K562 (cell line): ENCODE measurements around the gene DTNBP1. TPM values are rescaled to one million over a fixed set of nuclear protein-coding genes. Genes with fewer than 3 reads are reported as not detected.

Experiments
- ATAC-seq: fragments of 200-7000 bp; cut with Tn5 transposase; 3 replicates; pipeline ENCODE4 v1.9.1; 2020; ENCODE audit warnings: moderate library complexity
- BruUV-seq: library from RNA; stranded (reverse); fragments of 400-500 nt; replicated peaks from 2 replicates; lab custom pipeline; 2021; lab: Mats Ljungman, UMichigan
- CTCF ChIA-PET: fragments of 300-600 bp; formaldehyde crosslinking; extraction: SDS; loops from one replicate; lab custom pipeline; 2021; ENCODE audit warnings: low intra/inter-chr PET ratio; lab: Yijun Ruan, JAX
- POLR2A ChIA-PET: fragments of 300-600, 350-650 bp; sonication (Branson Sonifier 250); formaldehyde crosslinking; extraction: SDS; loops from one replicate; lab custom pipeline; 2021; ENCODE audit warnings: antibody characterized with exemption, inconsistent platforms; lab: Yijun Ruan, JAX
- DNase-seq, 4 experiments: peaks; one replicate each; pipeline versions ENCODE4 v3.0.0 to v3.0.0-alpha.2; 2011 to 2018; ENCODE audit warnings: low spot score in 3 of 4, mixed read lengths in 3 of 4; ENCODE audit errors: extremely low read depth in 1 of 4
- FAIRE-seq: peaks from 2 replicates; lab custom pipeline; 2011; peaks lifted over from hg19 to GRCh38; lab: Jason Lieb, UNC
- H2AFZ ChIP-seq: 2 replicates; pipeline ENCODE4 v1.6.0; 2011; ENCODE audit warnings: low read depth, low read length, control low read depth, inconsistent platforms
- H3K27ac ChIP-seq: fragments of 200-600 bp; 3 replicates; pipeline ENCODE4 v1.8.0; 2011; ENCODE audit warnings: low read depth, mild to moderate bottlenecking, control low read depth, inconsistent platforms, low read length, moderate library complexity, mixed read lengths; ENCODE audit errors: extremely low read depth
- H3K27me3 ChIP-seq, 2 experiments: fragments of 300-600 bp in 1 of 2; 2 replicates in 1 of 2; 3 replicates in 1 of 2; pipeline versions ENCODE4 v1.6.0 to v1.8.0; 2011; ENCODE audit warnings: inconsistent platforms in 2 of 2, low read length in 2 of 2, mild to moderate bottlenecking in 1 of 2, mixed read lengths in 1 of 2, moderate library complexity in 1 of 2; ENCODE audit not compliant: control insufficient read depth in 2 of 2, insufficient read depth in 2 of 2
- H3K36me3 ChIP-seq: fragments of 300-600 bp; 3 replicates; pipeline ENCODE4 v1.8.0; 2011; ENCODE audit warnings: mild to moderate bottlenecking, low read length, inconsistent platforms; ENCODE audit not compliant: control insufficient read depth, insufficient read depth
- H3K4me1 ChIP-seq, 2 experiments: fragments of 200-600 bp in 1 of 2; replicated peaks in 1 of 2; 2 replicates in 1 of 2; 3 replicates in 1 of 2; pipeline versions ENCODE4 v1.5.1 to v1.8.0; 2011; ENCODE audit warnings: inconsistent platforms in 2 of 2, low read length in 2 of 2, mild to moderate bottlenecking in 1 of 2, mixed read lengths in 1 of 2, moderate library complexity in 1 of 2; ENCODE audit not compliant: control insufficient read depth in 2 of 2, insufficient read depth in 2 of 2
- H3K4me2 ChIP-seq: 2 replicates; pipeline ENCODE4 v1.6.1; 2011; ENCODE audit warnings: low read length, control low read depth, inconsistent platforms, mixed read lengths; ENCODE audit not compliant: insufficient read depth
- H3K4me3 ChIP-seq: fragments of 200-600 bp; sonication (generic), shearing (Covaris generic); 2 replicates; pipeline ENCODE4 v1.5.1; 2016; ENCODE audit warnings: control low read depth, inconsistent platforms
- H3K79me2 ChIP-seq: fragments of 200-600 bp; 3 replicates; pipeline ENCODE4 v1.8.0; 2011; ENCODE audit warnings: low read length, inconsistent platforms; ENCODE audit not compliant: control insufficient read depth, insufficient read depth
- H3K9ac ChIP-seq, 2 experiments: 2 replicates each; pipeline versions ENCODE4 v1.6.0 to v1.6.1; 2011; ENCODE audit warnings: low read depth in 2 of 2, low read length in 2 of 2, control low read depth in 1 of 2, inconsistent platforms in 1 of 2, mild to moderate bottlenecking in 1 of 2, mixed read lengths in 1 of 2; ENCODE audit not compliant: insufficient read depth in 1 of 2
- H3K9me1 ChIP-seq: one replicate; pipeline ENCODE4 v1.6.0; 2011; ENCODE audit warnings: inconsistent platforms, mild to moderate bottlenecking, low read length, moderate library complexity; ENCODE audit not compliant: control insufficient read depth, insufficient read depth
- H3K9me3 ChIP-seq: replicated peaks from 2 replicates; pipeline ENCODE4 v1.5.1; 2011; ENCODE audit warnings: low read depth, low read length, inconsistent platforms; ENCODE audit not compliant: control insufficient read depth, insufficient read depth
- H4K20me1 ChIP-seq: replicated peaks from 2 replicates; pipeline ENCODE4 v1.6.1; 2011; ENCODE audit warnings: low read length, inconsistent platforms, mixed read lengths; ENCODE audit not compliant: control insufficient read depth, insufficient read depth
- ATF6 ChIP-seq: sonication (generic); formaldehyde crosslinking; IDR thresholded peaks from 2 replicates; pipeline ENCODE4 v1.4.0; 2020; ENCODE audit warnings: mild to moderate bottlenecking, missing genetic modification reagents
- EZH2 ChIP-seq: IDR thresholded peaks from 2 replicates; pipeline ENCODE4 v1.6.1; 2012; ENCODE audit warnings: low read depth, mild to moderate bottlenecking, inconsistent platforms, low read length, borderline replicate concordance
- FOXP4 ChIP-seq: sonication (generic); formaldehyde crosslinking; IDR thresholded peaks from 2 replicates; pipeline ENCODE4 v1.8.0; 2022; ENCODE audit warnings: mild to moderate bottlenecking, missing genetic modification reagents, borderline replicate concordance
- MBD2 ChIP-seq: sonication (generic); IDR thresholded peaks from 2 replicates; pipeline ENCODE4 v1.6.1; 2016; ENCODE audit warnings: low read depth, borderline replicate concordance
- MLX ChIP-seq, 2 experiments: fragments of 450-650 bp in 1 of 2; sonication (generic) in 1 of 2; formaldehyde crosslinking; conservative IDR thresholded peaks; 2 replicates each; pipeline versions ENCODE4 v1.4.0 to v1.8.1; 2020 to 2022; ENCODE audit warnings: mild to moderate bottlenecking in 1 of 2, missing genetic modification reagents in 1 of 2
- NONO ChIP-seq, 2 experiments: fragments of 200-400 bp in 1 of 2; fragments of 450-650 bp in 1 of 2; formaldehyde crosslinking in 1 of 2; IDR thresholded peaks; 2 replicates each; pipeline ENCODE4 v1.6.1; 2017; ENCODE audit warnings: low read depth in 2 of 2, mild to moderate bottlenecking in 2 of 2, moderate library complexity in 2 of 2, low read length in 1 of 2
- PBX2 ChIP-seq, 2 experiments: IDR thresholded peaks in 1 of 2; conservative IDR thresholded peaks in 1 of 2; 2 replicates each; pipeline ENCODE4 v1.6.1; 2016; ENCODE audit warnings: low read depth in 2 of 2, mild to moderate bottlenecking in 1 of 2, missing compliant biosample characterization in 1 of 2, missing genetic modification characterization in 1 of 2, moderate library complexity in 1 of 2
- PHF8 ChIP-seq: fragments of 200-600 bp; sonication (generic); IDR thresholded peaks from 2 replicates; pipeline ENCODE4 v1.6.1; 2012; ENCODE audit warnings: mixed run types, mild to moderate bottlenecking, inconsistent platforms, low read length, moderate library complexity, borderline replicate concordance
- RBM34 ChIP-seq: fragments of 200-400 bp; formaldehyde crosslinking; IDR thresholded peaks from 2 replicates; pipeline ENCODE4 v1.6.1; 2018; ENCODE audit warnings: low read length, borderline replicate concordance; ENCODE audit not compliant: insufficient read depth
- XRCC3 ChIP-seq: fragments of 450-650 bp; IDR thresholded peaks from 2 replicates; pipeline ENCODE4 v1.6.1; 2017; ENCODE audit warnings: mild to moderate bottlenecking, moderate library complexity
- ZNF140 ChIP-seq: fragments of 250-450 bp; sonication (Bioruptor Pico); IDR thresholded peaks from 2 replicates; pipeline ENCODE4 v1.8.0; 2021; ENCODE audit warnings: moderate library complexity, mild to moderate bottlenecking, inconsistent platforms
- ZNF175 ChIP-seq: fragments of 200-800 bp; sonication (Bioruptor generic); IDR thresholded peaks from 2 replicates; pipeline ENCODE4 v1.6.1; 2016; ENCODE audit warnings: low read depth, mild to moderate bottlenecking, missing genetic modification characterization, missing compliant biosample characterization
- WGBS: fragments of 100-300 bp; shearing (Covaris generic); methylation state at CpG from one replicate; pipeline ENCODE4 v1.1.6; 2016; ENCODE audit warnings: low coverage, mixed read lengths; ENCODE audit not compliant: insufficient coverage; ENCODE audit errors: missing lambda C conversion rate; 5-methylcytosine and 5-hydroxymethylcytosine counted together
- in situ Hi-C: fragments of 300-500 bp; cut with MboI; formaldehyde crosslinking; loops from 4 replicates; pipeline ENCODE4 v1.15.0; 2018; ENCODE audit warnings: inconsistent platforms, mixed read lengths
- intact Hi-C: fragments of 100-400 bp; cut with micrococcal nuclease; formaldehyde crosslinking; loops from 2 replicates; pipeline ENCODE4 v1.14.2; 2022
- polyA plus RNA-seq, 8 experiments: library from polyadenylated mRNA; depleted of rRNA in 4 of 8; stranded (reverse) in 5 of 8; unstranded in 3 of 8; fragments of >200 nt; fragmentation: Nextera tagmentation in 2 of 8; fragmentation: Illumina TruSeq in 1 of 8; extraction: Ambion mirVana in 2 of 8; extraction: Trizol in 1 of 8; gene quantifications; 2 replicates each; pipeline versions ENCODE4 v1.2.1 to v1.2.3, GENCODE V29; 2011 to 2014; ENCODE audit warnings: inconsistent platforms in 1 of 8, missing spikeins in 1 of 8
- total RNA-seq, 7 experiments: library from RNA; depleted of rRNA in 6 of 7; stranded (reverse); fragments of >200 nt in 6 of 7; fragmentation: Illumina TruSeq in 2 of 7; extraction: Trizol in 2 of 7; gene quantifications; 2 replicates each; pipeline versions ENCODE4 v1.2.1 to v1.2.3, GENCODE V29; 2011 to 2021; ENCODE audit warnings: low replicate concordance in 1 of 7

Gene DTNBP1
- total and polyA plus RNA-seq, 9 of the 15 experiments (the other 6 are each of a cell fraction or from before 2014, with no cell fraction given), result 16.7 to 54.5 (median 21.4) TPM

GRCh38 chr6:15484821-15485220, 178.0 kb downstream of the DTNBP1 start:
- TF ChIP-seq ATF6 (CRISPR knock-in tag) (no peak), NONO (IDR thresholded peaks at IDR 0.05; ENCODE audit: low read depth in 2 of 2, low read length in 1 of 2) (no peak), MLX (CRISPR knock-in tag; conservative IDR thresholded peaks at IDR 0.05) (no peak), PBX2 (CRISPR knock-in tag; IDR thresholded peaks at IDR 0.05; ENCODE audit: low read depth) (no peak), PBX2 (tag; conservative IDR thresholded peaks at IDR 0.05; ENCODE audit: low read depth) (no peak), FOXP4 (CRISPR knock-in tag) (no peak), XRCC3 (no peak), EZH2 (no peak), RBM34 (no peak), ZNF140 (CRISPR knock-in tag) (no peak), ZNF175 (CRISPR knock-in tag) (no peak), MBD2 (no peak), PHF8 (no peak)
- POLR2A ChIA-PET, result interaction anchor here (0.7 kb wide), 2 partner anchors 1029 to 1784 kb away, joined by 3 read pairs; no protein-coding TSS in a partner anchor
- CTCF ChIA-PET, result no interaction called here
- H4K20me1 ChIP-seq, result peaks cover 4% of the 10 kb centered on the region; the same call in 1 of the 2 replicates
- intact Hi-C loops, result loop anchor here (5.0 kb wide), 1 partner anchor 238 kb away; the partner anchor contains the start of gene JARID2
- ATAC-seq (no peak), DNase-seq (no peak), FAIRE-seq (no peak)
- peaks cover 3 to 14% of the 10 kb centered on the region in 2 experiments; a peak in 3 of 5 replicates for H3K4me1 ChIP-seq
- in situ Hi-C loops, result no loop called here
- no peak overlapping the region for H3K4me3 ChIP-seq
- 91% methylated on average over 4 of the region's 4 CpGs for WGBS
- H3K79me2 ChIP-seq, result peaks cover 26% of the 10 kb centered on the region
- no TSS peak for BruUV-seq
- H2AFZ ChIP-seq, result no peak overlapping the region
- no peaks in the 10 kb centered on the region for H3K9me3 ChIP-seq
- H3K9me1 ChIP-seq, result peaks cover 5% of the 10 kb centered on the region
- H3K27ac ChIP-seq, result no peak overlapping the region
- H3K4me2 ChIP-seq, result no peak overlapping the region
- H3K9ac ChIP-seq, result no peak overlapping the region
- H3K27me3 ChIP-seq, result no peaks in the 10 kb centered on the region
- peaks cover 30% of the 10 kb centered on the region; the same call in 2 of the 3 replicates for H3K36me3 ChIP-seq
